SK-N-SH (cell line): ENCODE results near the gene SACM1L. TPM values are rescaled to one million over a fixed set of nuclear protein-coding genes. Genes with fewer than 3 reads are reported as not detected.

Source experiments
- CTCF ChIA-PET: fragments of 300-600, 350-600 bp; formaldehyde crosslinking; extraction: SDS; loops from one replicate; lab custom pipeline; 2021; lab: Yijun Ruan, JAX
- POLR2A ChIA-PET: fragments of 350-600 bp; sonication (Branson Sonifier 250); formaldehyde crosslinking; extraction: SDS; loops from one replicate; lab custom pipeline; 2020; ENCODE audit warnings: antibody characterized with exemption, inconsistent platforms; lab: Yijun Ruan, JAX
- DNase-seq: peaks from one replicate; pipeline ENCODE4 v3.0.0; 2012
- H2AFZ ChIP-seq: fragments of 200-600 bp; sonication (generic); 2 replicates; pipeline ENCODE4 v1.8.1; 2016; ENCODE audit warnings: antibody characterized with exemption, mild to moderate bottlenecking, low read depth
- H3F3A ChIP-seq: fragments of 200-600 bp; sonication (generic); replicated peaks from 2 replicates; pipeline ENCODE3; 2016; ENCODE audit warnings: antibody characterized with exemption, mild to moderate bottlenecking; ENCODE audit not compliant: insufficient read depth
- H3K27ac ChIP-seq, 2 experiments: fragments of 200-500 bp in 1 of 2; fragments of 200-600 bp in 1 of 2; sonication (Bioruptor generic) in 1 of 2; sonication (generic), shearing (Covaris generic) in 1 of 2; 2 replicates each; pipeline versions ENCODE4 v1.5.1 to v1.6.1; 2014 to 2016; ENCODE audit warnings: low read depth in 2 of 2, inconsistent platforms in 1 of 2, low read length in 1 of 2, mild to moderate bottlenecking in 1 of 2, mixed read lengths in 1 of 2
- H3K27me3 ChIP-seq: fragments of 200-600 bp; sonication (generic), shearing (Covaris generic); 2 replicates; pipeline ENCODE4 v1.6.1; 2016; ENCODE audit warnings: mixed run types; ENCODE audit not compliant: insufficient read depth
- H3K36me3 ChIP-seq, 2 experiments: fragments of 200-500 bp in 1 of 2; fragments of 200-600 bp in 1 of 2; sonication (Bioruptor generic) in 1 of 2; sonication (generic) in 1 of 2; replicated peaks in 1 of 2; 2 replicates each; pipeline versions ENCODE3 to v1.5.1; 2014 to 2016; ENCODE audit warnings: low read length in 1 of 2, mild to moderate bottlenecking in 1 of 2; ENCODE audit not compliant: insufficient read depth in 2 of 2, control insufficient read depth in 1 of 2
- H3K4me1 ChIP-seq, 2 experiments: fragments of 200-500 bp in 1 of 2; fragments of 200-600 bp in 1 of 2; sonication (Bioruptor generic) in 1 of 2; sonication (generic), shearing (Covaris generic) in 1 of 2; 2 replicates each; pipeline versions ENCODE4 v1.5.1 to v1.6.1; 2014 to 2016; ENCODE audit warnings: low read depth in 1 of 2, low read length in 1 of 2, mixed run types in 1 of 2; ENCODE audit not compliant: insufficient read depth in 2 of 2, control insufficient read depth in 1 of 2
- H3K4me2 ChIP-seq: fragments of 200-600 bp; sonication (generic), shearing (Covaris generic); 2 replicates; pipeline ENCODE4 v1.6.1; 2017; ENCODE audit warnings: mixed run types
- H3K4me3 ChIP-seq, 2 experiments: fragments of 200-500 bp in 1 of 2; fragments of 200-600 bp in 1 of 2; sonication (Bioruptor generic) in 1 of 2; sonication (generic), shearing (Covaris generic) in 1 of 2; 2 replicates each; pipeline versions ENCODE4 v1.5.1 to v1.8.1; 2014 to 2016; ENCODE audit warnings: low read depth in 2 of 2, inconsistent platforms in 1 of 2, low read length in 1 of 2, mild to moderate bottlenecking in 1 of 2, mixed read lengths in 1 of 2, moderate library complexity in 1 of 2
- H3K79me2 ChIP-seq: fragments of 200-600 bp; sonication (generic); 2 replicates; pipeline ENCODE4 v1.8.1; 2017; ENCODE audit warnings: mild to moderate bottlenecking; ENCODE audit not compliant: insufficient read depth
- H3K9ac ChIP-seq: fragments of 200-600 bp; sonication (generic); 2 replicates; pipeline ENCODE4 v1.6.1; 2017; ENCODE audit warnings: mixed run types
- H3K9me2 ChIP-seq: fragments of 200-600 bp; sonication (generic); 2 replicates; pipeline ENCODE4 v1.6.1; 2017; ENCODE audit warnings: mixed run types
- H3K9me3 ChIP-seq: fragments of 200-600 bp; sonication (generic); 2 replicates; pipeline ENCODE4 v1.6.1; 2017; ENCODE audit warnings: mixed run types, mild to moderate bottlenecking, moderate library complexity
- H4K20me1 ChIP-seq: fragments of 200-600 bp; sonication (generic); 2 replicates; pipeline ENCODE4 v1.6.1; 2017; ENCODE audit warnings: mild to moderate bottlenecking, mixed run types; ENCODE audit not compliant: insufficient read depth
- CHD2 ChIP-seq: fragments of 150-350 bp; IDR thresholded peaks from 2 replicates; pipeline ENCODE4 v1.6.1; 2018; ENCODE audit warnings: low read length; ENCODE audit not compliant: partially characterized antibody
- ELF1 ChIP-seq: IDR thresholded peaks from 2 replicates; pipeline ENCODE4 v1.4.0; 2012
- EP300 ChIP-seq, 2 experiments: IDR thresholded peaks; 2 replicates each; pipeline versions ENCODE4 v1.4.0 to v1.6.1; 2012; ENCODE audit warnings: borderline replicate concordance in 1 of 2, low read depth in 1 of 2, low read length in 1 of 2
- EZH2phosphoT487 ChIP-seq: fragments of 200-600 bp; sonication (generic); IDR thresholded peaks from 2 replicates; pipeline ENCODE4 v1.6.1; 2017; ENCODE audit warnings: low read depth, mixed run types, mild to moderate bottlenecking, antibody characterized with exemption, moderate library complexity, borderline replicate concordance
- FOXJ3 ChIP-seq: sonication (generic); formaldehyde crosslinking; IDR thresholded peaks from 2 replicates; pipeline ENCODE4 v1.5.1; 2020; ENCODE audit warnings: mild to moderate bottlenecking, missing genetic modification reagents
- FOXM1 ChIP-seq: IDR thresholded peaks from 2 replicates; pipeline ENCODE4 v1.4.0; 2012; ENCODE audit warnings: low read depth, mild to moderate bottlenecking
- GATA2 ChIP-seq: sonication (generic); formaldehyde crosslinking; IDR thresholded peaks from 2 replicates; pipeline ENCODE4 v1.5.0; 2020; ENCODE audit warnings: mild to moderate bottlenecking, missing genetic modification reagents
- MEF2A ChIP-seq: IDR thresholded peaks from 2 replicates; pipeline ENCODE4 v1.4.0; 2012; ENCODE audit warnings: low read depth, borderline replicate concordance
- RFX5 ChIP-seq: IDR thresholded peaks from 2 replicates; pipeline ENCODE4 v1.6.1; 2012; ENCODE audit warnings: mild to moderate bottlenecking, improper control_type of control experiment, low read length
- RXRA ChIP-seq: IDR thresholded peaks from 2 replicates; pipeline ENCODE4 v1.4.0; 2012; ENCODE audit warnings: low read depth, mild to moderate bottlenecking, borderline replicate concordance
- TCF12 ChIP-seq: IDR thresholded peaks from 2 replicates; pipeline ENCODE4 v1.4.0; 2012
- YY1 ChIP-seq: IDR thresholded peaks from 2 replicates; pipeline ENCODE4 v1.4.0; 2012; ENCODE audit warnings: low read depth, mild to moderate bottlenecking
- WGBS: methylation state at CpG from one replicate; pipeline ENCODE4 v1.1.6; 2017; ENCODE audit warnings: low lambda C conversion rate; 5-methylcytosine and 5-hydroxymethylcytosine counted together
- polyA plus RNA-seq, 3 experiments: library from polyadenylated mRNA; depleted of rRNA; stranded (reverse); fragments of >200 nt; gene quantifications; 2 replicates each; pipeline ENCODE4 v1.2.3, GENCODE V29; 2012
- TF ChIP-seq, protein P1 (sequence below): IDR thresholded peaks from 2 replicates; pipeline ENCODE4; 2012
- TF ChIP-seq, protein P2 (sequence below): fragments of 150-350 bp; IDR thresholded peaks from 2 replicates; pipeline ENCODE4 v1.6.1; 2016; ENCODE audit warnings: mild to moderate bottlenecking, low read depth, low read length

SACM1L gene
- polyA plus RNA-seq, 1 of the 3 experiments (the other 2 are of a cell fraction) = 11.2 TPM

DNA sequence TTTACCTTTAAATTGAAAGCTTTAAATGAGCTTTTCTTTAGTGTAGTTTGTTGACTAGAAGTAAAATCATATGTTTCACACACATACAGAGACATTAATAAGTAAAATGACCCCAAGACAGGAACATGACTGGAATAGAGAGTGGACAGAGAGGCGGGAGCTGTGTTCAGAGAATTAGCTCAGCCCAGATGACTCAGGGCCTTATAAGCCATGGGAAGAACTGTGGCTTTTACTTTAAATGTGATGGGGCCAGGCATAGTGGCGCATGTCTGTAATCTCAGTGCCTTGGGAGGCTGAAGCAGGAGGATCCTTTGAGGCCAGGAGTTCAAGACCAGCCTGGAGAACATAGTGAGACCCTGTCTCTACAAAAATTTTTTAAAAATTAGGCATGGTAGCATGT is 26.7 kb downstream of the SACM1L start:
- DNase-seq = no peak
- H3K36me3 ChIP-seq = peaks cover 40 to 47% of the 10 kb centered on the region in 2 experiments
- H3K79me2 ChIP-seq = peaks cover 4% of the 10 kb centered on the region; the same call in 1 of the 2 replicates
- no peak overlapping the region for H2AFZ ChIP-seq
- no peak overlapping the region for H3K4me3 ChIP-seq
- H3K27me3 ChIP-seq = no peaks in the 10 kb centered on the region
- H3K4me2 ChIP-seq = no peak overlapping the region
- no peak overlapping the region for H3K9ac ChIP-seq
- H3K27ac ChIP-seq = no peak overlapping the region
- ChIA-PET POLR2A (no interaction called here), CTCF (interaction anchor here (0.9 to 1.1 kb wide), 2 partner anchors 12 to 13 kb away, joined by 3 to 4 read pairs; no protein-coding TSS in a partner anchor)
- no peak for TF ChIP-seq EZH2phosphoT487
- no peak for TF ChIP-seq YY1
- no peak for TF ChIP-seq CHD2
- TF ChIP-seq FOXJ3 (CRISPR knock-in tag) = no peak
- TF ChIP-seq, protein P1, sequence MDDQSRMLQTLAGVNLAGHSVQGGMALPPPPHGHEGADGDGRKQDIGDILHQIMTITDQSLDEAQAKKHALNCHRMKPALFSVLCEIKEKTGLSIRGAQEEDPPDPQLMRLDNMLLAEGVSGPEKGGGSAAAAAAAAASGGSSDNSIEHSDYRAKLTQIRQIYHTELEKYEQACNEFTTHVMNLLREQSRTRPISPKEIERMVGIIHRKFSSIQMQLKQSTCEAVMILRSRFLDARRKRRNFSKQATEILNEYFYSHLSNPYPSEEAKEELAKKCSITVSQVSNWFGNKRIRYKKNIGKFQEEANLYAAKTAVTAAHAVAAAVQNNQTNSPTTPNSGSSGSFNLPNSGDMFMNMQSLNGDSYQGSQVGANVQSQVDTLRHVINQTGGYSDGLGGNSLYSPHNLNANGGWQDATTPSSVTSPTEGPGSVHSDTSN = no peak
- no peak for TF ChIP-seq MEF2A
- TF ChIP-seq, all 33 proteins: peak for 0
- H3K9me3 ChIP-seq = no peaks in the 10 kb centered on the region
- H3K9me2 ChIP-seq = no peaks in the 10 kb centered on the region
- H3K4me1 ChIP-seq = peaks cover 6 to 7% of the 10 kb centered on the region in 2 experiments; a peak in 3 of 4 replicates
- peaks cover 4% of the 10 kb centered on the region; the same call in 1 of the 2 replicates for H4K20me1 ChIP-seq
- H3F3A ChIP-seq = peaks cover 20% of the 10 kb centered on the region
- WGBS = 89% methylated on average over 2 of the region's 2 CpGs

DNA sequence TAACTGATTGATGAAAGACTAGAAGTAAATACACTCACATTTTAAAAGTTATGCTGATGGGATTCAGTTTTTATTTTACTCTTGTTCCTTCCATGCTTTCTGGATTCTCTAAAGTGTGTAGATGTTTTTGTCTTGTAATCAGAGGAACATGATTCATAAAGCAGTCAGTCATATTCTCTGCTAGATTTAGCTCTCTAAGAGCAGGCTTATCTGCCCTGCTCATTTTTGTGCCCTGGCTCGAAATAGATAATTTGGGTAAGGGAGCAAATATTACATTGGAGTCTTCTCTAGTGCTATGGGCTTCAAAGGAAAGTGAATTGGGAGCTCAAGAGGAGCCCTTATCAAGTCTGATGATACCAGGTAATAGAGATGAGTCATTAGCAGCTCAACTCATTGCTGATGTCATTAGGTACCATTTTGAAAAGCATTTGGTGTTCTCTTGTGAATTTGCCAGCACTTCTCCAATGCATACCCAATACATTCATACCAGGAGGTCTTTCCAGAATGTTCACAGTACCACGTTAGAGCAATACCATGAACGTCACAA is 27.7 kb downstream of the SACM1L start:
- no peak overlapping the region for H3K27ac ChIP-seq
- WGBS = 77% methylated on average over 3 of the region's 3 CpGs
- no peaks in the 10 kb centered on the region for H3K9me3 ChIP-seq
- H3K27me3 ChIP-seq = no peaks in the 10 kb centered on the region
- H4K20me1 ChIP-seq = peaks cover 4% of the 10 kb centered on the region; the same call in 1 of the 2 replicates
- H3K4me2 ChIP-seq = no peak overlapping the region
- TF ChIP-seq GATA2 (CRISPR knock-in tag) (no peak), TCF12 (no peak), ELF1 (no peak), MEF2A (no peak), RXRA (no peak), RFX5 (no peak), FOXM1 (no peak), EP300 (IDR thresholded peaks at IDR 0.05; ENCODE audit: borderline replicate concordance in 1 of 2, low read depth in 1 of 2, low read length in 1 of 2) (no peak)
- TF ChIP-seq, protein P2, sequence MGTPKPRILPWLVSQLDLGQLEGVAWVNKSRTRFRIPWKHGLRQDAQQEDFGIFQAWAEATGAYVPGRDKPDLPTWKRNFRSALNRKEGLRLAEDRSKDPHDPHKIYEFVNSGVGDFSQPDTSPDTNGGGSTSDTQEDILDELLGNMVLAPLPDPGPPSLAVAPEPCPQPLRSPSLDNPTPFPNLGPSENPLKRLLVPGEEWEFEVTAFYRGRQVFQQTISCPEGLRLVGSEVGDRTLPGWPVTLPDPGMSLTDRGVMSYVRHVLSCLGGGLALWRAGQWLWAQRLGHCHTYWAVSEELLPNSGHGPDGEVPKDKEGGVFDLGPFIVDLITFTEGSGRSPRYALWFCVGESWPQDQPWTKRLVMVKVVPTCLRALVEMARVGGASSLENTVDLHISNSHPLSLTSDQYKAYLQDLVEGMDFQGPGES = no peak
- TF ChIP-seq, protein P1 = no peak
- peaks cover 6% of the 10 kb centered on the region in 2 experiments; a peak in 3 of 4 replicates for H3K4me1 ChIP-seq
- H3K9me2 ChIP-seq = no peaks in the 10 kb centered on the region
- no peak for DNase-seq
- H2AFZ ChIP-seq = no peak overlapping the region
- H3K36me3 ChIP-seq = peaks cover 42 to 45% of the 10 kb centered on the region in 2 experiments
- H3F3A ChIP-seq = peaks cover 16% of the 10 kb centered on the region
- no peak overlapping the region for H3K4me3 ChIP-seq
- ChIA-PET CTCF (interaction anchor here (0.7 to 1.4 kb wide), 3 partner anchors 14 to 206 kb away, joined by 3 to 4 read pairs (median 3); no protein-coding TSS in a partner anchor), POLR2A (no interaction called here)
- no peaks in the 10 kb centered on the region for H3K79me2 ChIP-seq
- H3K9ac ChIP-seq = no peak overlapping the region
